ENCODE measurements around the gene OPN1MW3.
"Not testable (repeated sequence)": the region's sequence is repeated elsewhere in the genome, so short reads cannot be mapped to it uniquely, and the experiment has no call there.

- TF ChIP-seq, protein P1, sequence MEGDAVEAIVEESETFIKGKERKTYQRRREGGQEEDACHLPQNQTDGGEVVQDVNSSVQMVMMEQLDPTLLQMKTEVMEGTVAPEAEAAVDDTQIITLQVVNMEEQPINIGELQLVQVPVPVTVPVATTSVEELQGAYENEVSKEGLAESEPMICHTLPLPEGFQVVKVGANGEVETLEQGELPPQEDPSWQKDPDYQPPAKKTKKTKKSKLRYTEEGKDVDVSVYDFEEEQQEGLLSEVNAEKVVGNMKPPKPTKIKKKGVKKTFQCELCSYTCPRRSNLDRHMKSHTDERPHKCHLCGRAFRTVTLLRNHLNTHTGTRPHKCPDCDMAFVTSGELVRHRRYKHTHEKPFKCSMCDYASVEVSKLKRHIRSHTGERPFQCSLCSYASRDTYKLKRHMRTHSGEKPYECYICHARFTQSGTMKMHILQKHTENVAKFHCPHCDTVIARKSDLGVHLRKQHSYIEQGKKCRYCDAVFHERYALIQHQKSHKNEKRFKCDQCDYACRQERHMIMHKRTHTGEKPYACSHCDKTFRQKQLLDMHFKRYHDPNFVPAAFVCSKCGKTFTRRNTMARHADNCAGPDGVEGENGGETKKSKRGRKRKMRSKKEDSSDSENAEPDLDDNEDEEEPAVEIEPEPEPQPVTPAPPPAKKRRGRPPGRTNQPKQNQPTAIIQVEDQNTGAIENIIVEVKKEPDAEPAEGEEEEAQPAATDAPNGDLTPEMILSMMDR (IDR thresholded peaks at IDR 0.05), result not testable (repeated sequence)
- not testable (repeated sequence) for TF ChIP-seq POLR2A (IDR thresholded peaks at IDR 0.05)
Measured at GRCh38 chrX:154269245-154269644, 11.9 kb downstream of the OPN1MW3 start.
